Measurements from ENCODE around the gene AQP2.
"Not testable (repeated sequence)": the region's sequence is repeated elsewhere in the genome, so short reads cannot be mapped to it uniquely, and the experiment has no call there.

Gene AQP2

DNA sequence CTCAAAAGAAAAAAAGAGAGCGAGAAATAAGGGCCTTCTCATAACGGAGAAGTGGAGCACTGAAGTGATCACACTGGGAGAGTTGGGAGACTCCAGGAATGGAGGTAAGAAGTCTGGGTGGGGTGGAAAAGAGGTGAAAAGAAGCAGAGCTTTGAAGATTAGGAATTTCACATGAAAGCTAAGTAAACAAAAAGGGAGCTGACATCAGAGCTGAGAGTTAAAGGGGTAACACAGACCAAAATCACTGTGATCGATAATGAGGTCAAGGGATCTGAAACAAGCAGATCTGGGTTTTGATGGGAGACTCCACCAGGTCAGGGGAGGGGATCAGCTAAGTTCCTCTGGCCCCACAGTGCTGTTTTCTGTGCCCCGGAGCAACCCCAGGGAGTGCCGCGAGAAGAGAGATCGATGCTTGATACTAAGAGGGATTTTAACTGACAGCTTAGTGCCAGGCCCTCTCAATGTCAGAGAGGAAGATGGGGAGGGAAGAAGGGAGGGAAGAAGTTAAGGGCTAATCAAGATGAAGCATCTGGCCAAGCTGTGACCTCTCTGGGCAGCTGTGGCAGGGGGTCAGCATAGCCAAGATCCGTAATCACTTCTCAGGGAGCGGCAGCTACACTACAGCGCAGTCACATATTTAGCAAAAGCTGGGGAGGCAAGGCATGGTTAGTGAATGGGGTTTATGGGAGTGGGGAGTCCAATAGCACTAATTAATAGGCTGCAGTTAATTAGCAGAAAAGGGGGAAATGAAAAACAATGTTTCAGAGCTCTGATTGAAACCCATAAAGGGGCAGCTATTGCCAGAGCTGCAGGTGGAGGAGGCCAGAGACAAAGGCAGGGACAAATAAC is 30.2 kb downstream of the AQP2 start:
- no peak for DNase-seq (ENCODE audit: extremely low spot score, insufficient read length, low read depth)
- FAIRE-seq, result no peak

DNA sequence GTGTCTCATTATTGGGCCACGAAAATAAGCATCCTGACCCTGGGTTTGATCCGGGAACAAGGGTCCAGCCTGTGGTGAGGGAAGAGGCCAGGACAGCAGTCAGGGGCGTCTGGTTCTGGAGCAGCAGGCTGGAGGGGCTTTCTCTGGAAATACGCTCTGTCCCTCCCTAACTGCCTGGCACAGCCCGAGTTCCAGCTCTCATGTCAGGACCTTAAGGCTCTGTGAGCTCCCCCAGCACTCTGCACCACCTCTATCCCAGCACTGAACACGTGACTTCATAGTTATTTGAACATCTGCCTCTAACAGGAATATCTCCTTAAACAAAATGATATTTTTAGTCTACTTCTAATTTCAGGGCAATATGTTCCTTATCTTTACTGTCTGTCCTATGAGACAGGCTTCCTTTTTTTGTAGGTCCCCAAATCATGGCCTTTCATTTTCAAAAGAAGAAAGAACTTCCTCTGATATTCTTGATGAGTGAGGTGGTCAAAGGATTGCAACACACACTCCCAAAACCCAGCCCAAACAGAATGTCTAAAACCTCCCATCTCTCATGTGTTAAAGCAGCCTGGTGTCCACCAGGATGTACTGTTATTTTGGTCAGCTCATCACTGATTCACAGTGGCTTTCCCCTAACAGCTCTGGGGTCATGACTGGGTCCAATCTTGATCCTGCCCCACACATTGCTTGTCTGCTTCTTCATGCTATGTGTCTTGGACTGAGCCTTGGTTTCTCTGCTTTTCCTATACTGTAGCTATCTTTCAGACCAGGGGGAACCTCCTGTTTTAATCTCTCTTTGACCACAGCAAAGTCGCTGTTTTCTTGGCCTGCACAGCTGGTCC is 31.9 kb downstream of the AQP2 start:
- DNase-seq (ENCODE audit: extremely low spot score, insufficient read length, low read depth) (no peak), FAIRE-seq (no peak)

DNA sequence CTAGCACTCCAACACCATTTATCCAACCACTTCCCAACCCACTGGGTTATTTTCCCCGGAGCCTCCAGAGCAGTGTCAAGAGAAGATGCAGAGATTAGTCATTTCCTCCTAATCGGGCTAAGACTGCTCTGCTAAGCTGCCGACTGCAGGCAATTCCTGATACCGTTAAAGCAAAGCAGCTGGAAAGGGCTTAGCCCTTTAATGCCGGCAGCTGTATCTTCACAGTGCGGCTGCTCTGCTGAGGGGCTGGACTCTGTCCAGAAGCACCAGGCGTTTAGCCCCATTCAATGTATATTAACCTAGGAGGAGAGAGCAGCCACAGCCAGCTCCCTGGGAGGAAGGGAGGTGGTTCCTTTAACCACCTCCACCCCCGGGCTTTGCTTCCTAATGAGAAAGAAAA is 33.4 kb downstream of the AQP2 start:
- DNase-seq (ENCODE audit: extremely low spot score, insufficient read length, low read depth) (no peak), FAIRE-seq (no peak)

DNA sequence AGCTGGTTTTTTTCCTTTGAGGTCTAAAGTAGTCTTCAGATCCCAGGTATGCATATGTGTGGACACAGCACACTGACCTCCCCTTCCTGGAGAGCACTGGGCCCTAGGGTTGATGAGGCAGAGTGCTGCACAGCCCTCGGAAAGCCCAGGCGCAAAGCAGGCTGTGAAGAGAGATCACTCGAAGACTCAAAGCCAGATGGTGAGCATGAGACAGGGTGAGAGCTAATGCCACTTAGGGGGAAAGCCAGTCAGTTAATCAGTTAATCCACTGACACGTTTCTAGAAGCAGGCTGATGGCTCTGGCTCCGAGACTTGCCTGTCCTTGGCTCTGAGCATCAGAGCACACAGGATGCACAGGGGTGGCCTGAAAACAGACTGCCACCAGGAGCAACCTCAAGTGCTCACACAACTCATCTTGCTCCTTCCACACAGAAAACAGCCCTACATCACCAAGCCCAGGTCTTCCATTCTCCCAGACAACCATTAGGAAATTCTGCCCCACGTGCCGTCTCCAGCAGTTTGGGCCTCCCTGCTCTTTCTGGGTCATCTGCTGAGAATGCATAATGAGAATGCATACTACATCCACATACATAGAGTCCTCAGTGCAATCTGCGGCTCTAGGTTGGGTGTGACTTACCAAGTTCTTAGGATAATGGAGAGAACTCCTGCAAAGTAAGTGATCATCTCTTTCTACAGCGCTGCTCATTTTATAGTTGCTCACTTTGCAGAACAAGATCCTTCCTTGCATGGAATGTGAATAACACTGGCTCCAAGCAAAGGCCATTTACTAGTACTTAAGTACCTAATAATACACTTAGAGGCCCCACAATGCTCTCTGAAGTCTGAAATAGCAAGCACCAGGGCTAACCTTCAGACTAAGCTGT is 34.2 kb downstream of the AQP2 start:
- no peak for FAIRE-seq
- DNase-seq (ENCODE audit: extremely low spot score, insufficient read length, low read depth), result no peak

DNA sequence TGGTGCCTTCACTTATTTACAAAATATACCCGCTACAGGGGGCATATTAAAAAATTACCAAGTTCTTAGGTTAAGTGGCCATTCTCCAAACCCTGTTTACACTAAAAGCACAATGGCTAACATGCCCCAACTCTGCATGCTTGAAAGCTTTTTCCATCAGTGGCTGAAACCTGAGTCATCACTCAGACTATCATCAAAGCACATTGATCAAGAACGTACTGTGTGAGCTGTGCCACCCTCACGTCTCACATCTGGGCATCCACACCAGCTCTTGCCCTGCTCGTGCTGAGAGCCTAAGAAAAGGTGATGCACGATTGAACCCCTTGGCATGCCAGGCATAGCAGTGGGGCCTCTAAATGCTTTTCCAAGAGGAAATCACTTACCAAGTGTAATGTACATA is 35.4 kb downstream of the AQP2 start:
- DNase-seq (ENCODE audit: extremely low spot score, insufficient read length, low read depth), result no peak
- FAIRE-seq, result no peak

DNA sequence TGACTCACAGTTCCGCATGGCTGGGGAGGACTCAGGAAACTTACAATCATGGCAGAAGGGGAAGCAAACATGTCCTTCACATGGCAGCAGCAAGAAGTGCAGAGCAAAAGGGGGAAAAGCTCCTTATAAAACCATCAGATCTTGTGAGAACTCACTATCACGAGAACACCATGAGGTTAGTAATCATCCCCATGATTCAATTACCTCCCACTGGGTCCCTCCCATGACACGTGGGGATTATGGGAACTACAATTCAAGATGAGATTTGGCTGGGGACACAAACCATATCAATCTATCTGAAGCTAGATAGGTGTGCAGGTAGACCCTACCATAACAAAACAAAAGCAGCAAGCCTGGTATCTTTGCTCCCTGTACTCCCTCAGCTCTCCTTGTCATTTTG is 35.9 kb downstream of the AQP2 start:
- DNase-seq (ENCODE audit: extremely low spot score, insufficient read length, low read depth); FAIRE-seq: not testable (repeated sequence)

DNA sequence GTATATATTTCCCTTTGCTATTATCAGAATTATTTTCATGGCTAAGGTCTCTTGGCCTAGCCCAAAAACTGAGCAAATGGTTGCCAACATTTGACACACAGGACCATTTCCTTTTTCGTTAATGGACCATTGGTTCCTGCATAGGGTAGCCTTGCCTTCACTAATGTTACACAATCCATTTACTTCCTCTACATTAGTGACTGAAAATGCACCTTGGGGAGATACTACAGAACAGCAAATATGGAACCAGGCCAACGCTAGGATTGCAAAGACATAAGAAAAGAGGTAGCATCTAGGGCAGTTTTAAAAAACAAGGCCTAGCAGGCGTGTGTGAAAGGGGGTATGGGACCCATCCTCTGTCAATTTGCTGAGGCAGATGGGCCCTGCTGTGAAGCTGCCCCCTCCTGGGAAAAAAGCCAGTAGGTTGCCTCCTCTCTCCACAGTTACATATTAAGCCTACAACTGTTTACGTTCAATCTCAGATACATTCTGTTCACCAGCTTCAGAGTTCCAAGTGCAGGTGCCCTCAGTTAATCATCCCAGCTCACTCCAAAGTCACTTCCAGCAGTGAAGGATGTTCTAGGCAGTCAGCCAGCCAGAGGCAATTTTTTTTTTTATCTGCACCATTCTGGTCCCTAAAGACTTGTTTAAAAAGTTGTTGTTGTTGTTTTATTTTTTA is 37.2 kb downstream of the AQP2 start:
- DNase-seq (ENCODE audit: extremely low spot score, insufficient read length, low read depth), result no peak
- no peak for FAIRE-seq

DNA sequence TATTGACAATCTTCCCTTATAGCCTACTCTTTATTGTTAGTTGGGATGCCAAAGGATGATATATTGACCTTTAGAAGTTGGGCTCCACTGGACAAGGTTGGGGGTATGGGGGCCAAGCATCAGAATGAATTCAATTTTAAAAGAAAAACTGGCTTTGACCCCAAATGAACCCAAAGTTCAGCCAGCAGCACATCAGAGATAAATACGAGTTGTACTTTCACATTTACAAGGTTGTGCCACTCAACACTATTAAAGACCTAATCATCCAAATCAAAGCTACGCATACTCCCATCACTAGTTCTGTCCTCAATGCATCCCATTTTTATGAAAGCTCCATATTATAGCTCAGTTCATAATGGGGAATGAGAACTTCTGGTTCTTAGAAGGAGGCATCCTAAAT is 38.9 kb downstream of the AQP2 start:
- not testable (repeated sequence) for FAIRE-seq; DNase-seq (ENCODE audit: extremely low spot score, insufficient read length, low read depth)

DNA sequence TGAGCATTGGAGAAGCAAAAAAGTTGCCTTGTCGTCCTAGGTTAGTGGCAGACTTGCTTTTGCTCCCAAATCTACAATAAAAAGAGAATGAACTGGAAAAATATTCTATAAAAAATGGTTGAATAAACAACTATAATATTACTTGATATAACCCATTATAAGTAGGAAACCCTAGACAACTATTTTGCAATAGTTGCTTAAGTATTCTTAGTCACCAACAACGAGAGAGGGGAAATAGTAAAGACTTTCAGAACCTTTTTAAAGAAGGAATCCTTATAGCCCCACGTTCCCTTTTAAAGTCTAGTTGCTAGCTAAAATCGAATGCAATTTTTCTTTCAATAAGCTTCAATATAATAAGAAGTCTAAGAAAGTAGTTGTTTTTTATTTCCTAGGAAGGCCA is 39.7 kb downstream of the AQP2 start:
- no peak for DNase-seq (ENCODE audit: extremely low spot score, insufficient read length, low read depth)
- FAIRE-seq, result no peak

DNA sequence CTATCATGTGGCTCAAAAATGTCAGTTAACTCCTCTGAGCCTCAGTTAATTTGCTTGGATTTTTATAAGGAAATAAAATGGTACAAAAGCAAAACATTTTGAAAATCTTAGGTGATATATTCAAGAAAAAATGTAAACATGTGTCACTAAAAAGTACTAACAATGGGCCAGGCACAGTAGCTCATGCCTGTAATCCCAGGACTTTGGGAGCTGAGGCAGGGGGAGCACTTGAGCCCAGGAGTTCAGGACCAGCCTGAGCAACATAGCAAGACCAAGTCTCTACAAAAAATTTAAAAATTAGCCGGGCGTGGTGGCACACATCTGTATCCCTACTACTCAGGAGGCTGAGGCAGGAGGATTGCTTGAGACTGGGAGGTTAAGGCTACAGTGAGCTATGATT is 47.9 kb downstream of the AQP2 start:
- DNase-seq (ENCODE audit: extremely low spot score, insufficient read length, low read depth) (no peak), FAIRE-seq (no peak)

DNA sequence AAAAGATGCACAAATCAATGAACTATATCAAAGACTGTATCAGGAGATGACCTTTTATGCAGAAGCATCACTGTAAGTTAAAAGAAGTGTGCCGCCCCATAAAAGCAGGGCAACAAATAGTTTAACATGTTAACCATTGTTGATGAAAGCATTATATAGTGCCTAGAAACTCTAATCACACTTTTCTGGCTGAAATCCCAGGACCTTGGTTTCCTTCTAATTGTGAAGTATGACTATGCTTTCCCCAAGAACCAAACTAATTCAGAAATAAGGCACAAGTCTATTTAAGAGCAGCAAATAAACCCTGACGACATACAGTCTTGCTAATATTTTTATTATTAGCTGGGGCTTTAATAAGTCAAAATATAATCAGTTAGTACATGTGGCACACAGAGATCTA is 53.1 kb downstream of the AQP2 start:
- DNase-seq (ENCODE audit: extremely low spot score, insufficient read length, low read depth) (no peak), FAIRE-seq (no peak)

DNA sequence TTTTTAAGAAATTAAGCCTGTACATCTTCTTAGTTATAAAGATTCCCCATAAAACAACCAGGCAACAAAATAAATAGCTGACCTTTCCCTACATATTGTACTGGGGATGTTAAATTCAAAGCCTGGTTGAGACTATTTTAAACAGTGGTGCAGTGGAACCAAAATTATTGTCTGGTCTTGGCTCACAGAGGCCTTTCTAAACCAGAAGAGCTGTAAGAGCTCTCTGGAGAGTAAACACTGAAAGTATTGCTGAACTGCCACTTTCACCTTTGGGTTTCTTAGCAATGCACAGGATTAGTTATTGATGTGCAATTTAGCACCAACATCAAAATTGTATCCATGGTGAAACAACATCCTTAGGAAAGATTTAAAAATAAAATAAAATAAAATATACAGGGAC is 54.2 kb downstream of the AQP2 start:
- FAIRE-seq, result no peak

DNA sequence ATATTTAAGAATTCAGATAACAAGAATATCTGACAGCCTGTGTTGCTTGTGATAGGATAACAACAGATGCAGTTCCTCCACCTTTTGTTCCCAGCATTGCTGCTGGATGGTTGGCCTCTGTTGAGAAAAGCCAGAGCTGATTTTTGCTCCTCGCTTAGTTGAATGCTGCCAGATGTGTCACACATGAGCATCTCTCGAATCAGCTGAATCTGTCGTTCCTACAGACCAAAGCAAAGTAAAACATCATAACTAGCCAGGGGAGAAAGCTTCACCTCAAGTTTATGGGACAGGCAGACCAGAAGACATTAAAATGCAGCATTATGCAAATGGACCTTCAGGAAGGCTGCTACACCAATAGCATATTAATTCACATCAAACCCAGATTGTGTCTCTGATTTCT is 54.6 kb downstream of the AQP2 start:
- no peak for FAIRE-seq
- no peak for DNase-seq (ENCODE audit: extremely low spot score, insufficient read length, low read depth)

More for the DNA sequence above, 54.2 kb downstream of the AQP2 start:
- DNase-seq (ENCODE audit: extremely low spot score, insufficient read length, low read depth), result no peak

DNA sequence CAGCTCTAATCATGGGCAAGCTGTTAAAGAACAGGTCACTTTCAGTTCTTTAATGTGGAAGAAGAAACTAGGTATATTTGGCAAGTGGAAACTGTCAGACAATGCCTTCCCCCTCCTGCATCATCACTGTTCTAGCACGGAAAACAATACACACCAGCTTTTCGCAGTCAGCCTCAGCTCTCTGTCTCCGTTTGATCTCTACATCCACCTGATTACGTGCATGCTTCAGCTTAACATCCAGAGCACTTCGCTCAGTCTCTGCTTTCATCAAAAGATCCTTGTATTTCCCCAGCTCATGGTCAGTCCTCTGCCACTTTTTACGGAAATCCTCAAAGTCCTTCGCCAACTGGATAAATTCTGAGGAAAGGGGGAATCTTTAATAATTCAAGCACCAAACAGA is 55.7 kb downstream of the AQP2 start:
- no peak for FAIRE-seq
- DNase-seq (ENCODE audit: extremely low spot score, insufficient read length, low read depth), result no peak

DNA sequence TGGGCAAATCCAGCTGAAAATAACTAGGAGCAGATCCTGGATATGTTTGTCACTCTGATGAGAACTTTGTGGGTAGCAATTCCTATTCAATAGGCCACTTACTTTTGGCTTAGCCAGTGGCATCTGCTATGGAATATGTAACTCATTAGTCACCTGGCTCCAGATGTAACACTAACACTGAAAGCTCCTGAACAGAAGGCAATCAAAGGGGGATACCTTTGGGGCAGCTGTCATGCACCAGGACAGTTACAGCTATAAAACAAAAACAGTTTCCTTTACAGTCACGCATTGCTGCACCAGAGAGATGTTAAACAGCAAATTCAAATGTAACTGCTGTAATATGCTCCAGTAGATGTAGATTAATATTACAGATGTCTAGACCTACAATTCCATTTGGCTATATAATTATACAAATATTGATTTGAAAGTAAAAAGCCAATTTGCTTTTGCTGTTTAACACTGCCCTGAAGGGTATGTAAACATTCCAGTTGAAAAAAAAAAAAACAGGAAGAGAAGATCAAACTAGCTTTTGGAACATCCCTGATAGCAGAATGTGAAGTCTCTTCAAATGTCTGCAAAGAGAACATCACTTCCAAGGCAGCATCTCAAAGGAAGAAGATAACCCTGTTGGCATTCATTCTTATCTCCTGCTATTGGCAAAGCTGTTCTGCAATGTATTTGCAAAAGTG is 56.4 kb downstream of the AQP2 start:
- peak; percentile 66 for FAIRE-seq
- no peak for DNase-seq (ENCODE audit: extremely low spot score, insufficient read length, low read depth)
